Mucosa of rectum (tissue), 2 donors: Measurements from ENCODE around the gene APOL3.
"Not testable (repeated sequence)": the region's sequence is repeated elsewhere in the genome, so short reads cannot be mapped to it uniquely, and the experiment has no call there.

ENCODE experiments used
- H3K27ac ChIP-seq, 2 donors: one replicate each; pipeline ENCODE4 v1.7.0; 2013; ENCODE audit warnings: inconsistent platforms in 2 of 2, low read depth in 2 of 2, low read length in 2 of 2
- H3K27me3 ChIP-seq, 2 donors: one replicate each; pipeline ENCODE4 v1.7.0; 2013; ENCODE audit warnings: low read length in 2 of 2; ENCODE audit not compliant: control insufficient read depth in 2 of 2, insufficient read depth in 2 of 2
- H3K36me3 ChIP-seq, 2 donors: one replicate each; pipeline ENCODE4 v1.7.0; 2013; ENCODE audit warnings: low read length in 2 of 2; ENCODE audit not compliant: control insufficient read depth in 2 of 2, insufficient read depth in 2 of 2
- H3K4me1 ChIP-seq, 2 donors: one replicate each; pipeline ENCODE4 v1.7.0; 2013; ENCODE audit warnings: low read length in 2 of 2, mild to moderate bottlenecking in 1 of 2; ENCODE audit not compliant: control insufficient read depth in 2 of 2, insufficient read depth in 2 of 2
- H3K4me3 ChIP-seq, 2 donors: one replicate each; pipeline ENCODE4 v1.7.0; 2013; ENCODE audit warnings: low read length in 2 of 2
- H3K9ac ChIP-seq, 2 donors: one replicate each; pipeline ENCODE4 v1.7.0; 2013; ENCODE audit warnings: low read length in 2 of 2, low read depth in 1 of 2, mild to moderate bottlenecking in 1 of 2
- H3K9me3 ChIP-seq, 2 donors: one replicate each; pipeline ENCODE4 v1.7.0; 2013; ENCODE audit warnings: low read length in 2 of 2; ENCODE audit not compliant: control insufficient read depth in 2 of 2
- donor health status: healthy.
- donor health status: Normal muscosa, but diverticular disease.

APOL3 gene

GRCh38 chr22:36160499-36160942 lies at the start of gene APOL3:
Gene APOL3 (minus strand): TSS chr22:36160755. CDS start chr22:36149055, 11,700 bp downstream.
- H3K27ac ChIP-seq, result peak within 1 kb of the TSS; percentile 66 to 75
- H3K27me3 ChIP-seq, result no peaks in the 10 kb centered on the region
- H3K36me3 ChIP-seq, result no peaks in the 10 kb centered on the region
- H3K9me3 ChIP-seq, result no peaks in the 10 kb centered on the region
- H3K4me3 ChIP-seq, result peak within 1 kb of the TSS; percentile 60 to 70
- peaks cover 26 to 30% of the 10 kb centered on the region in 2 donors for H3K4me1 ChIP-seq
- peak within 1 kb of the TSS; percentile 45 to 69 for H3K9ac ChIP-seq

- no peaks in the 10 kb centered on the region for H3K36me3 ChIP-seq
- H3K27ac ChIP-seq, result no peak overlapping the region
- H3K27me3 ChIP-seq, result peaks cover 0 to 8% of the 10 kb centered on the region in 2 donors
- H3K4me1 ChIP-seq, result peaks cover 2 to 3% of the 10 kb centered on the region in 2 donors
- H3K9ac ChIP-seq, result no peak overlapping the region
- H3K4me3 ChIP-seq, result no peak overlapping the region
- no peaks in the 10 kb centered on the region for H3K9me3 ChIP-seq
These were observed 49.7 kb upstream of the APOL3 start for GRCh38 chr22:36210224-36210623.

GRCh38 chr22:36209488-36209908 lies 48.9 kb upstream of the APOL3 start:
- H3K36me3 ChIP-seq, H3K27me3 ChIP-seq, H3K4me3 ChIP-seq, H3K4me1 ChIP-seq, H3K9me3 ChIP-seq, H3K9ac ChIP-seq, H3K27ac ChIP-seq: not testable (repeated sequence)

- no peaks in the 10 kb centered on the region for H3K36me3 ChIP-seq
- H3K9ac ChIP-seq, result no peak overlapping the region
- peaks cover 2 to 3% of the 10 kb centered on the region in 2 donors for H3K4me1 ChIP-seq
- peaks cover 0 to 5% of the 10 kb centered on the region in 2 donors for H3K27me3 ChIP-seq
- no peak overlapping the region for H3K4me3 ChIP-seq
- no peaks in the 10 kb centered on the region for H3K9me3 ChIP-seq
- no peak overlapping the region for H3K27ac ChIP-seq
These were observed 48.4 kb upstream of the APOL3 start for GRCh38 chr22:36208914-36209313.

- Histone ChIP-seq H3K9me3 (no peaks in the 10 kb centered on the region), H3K36me3 (no peaks in the 10 kb centered on the region), H3K9ac (no peak overlapping the region), H3K4me3 (no peak overlapping the region), H3K4me1 (peaks cover 2% of the 10 kb centered on the region in 2 donors), H3K27me3 (peaks cover 0 to 3% of the 10 kb centered on the region in 2 donors), H3K27ac (no peak overlapping the region)
These were observed 47.7 kb upstream of the APOL3 start for GRCh38 chr22:36208162-36208765.

GRCh38 chr22:36206255-36206654 lies 45.7 kb upstream of the APOL3 start:
- Histone ChIP-seq H3K9ac (no peak overlapping the region), H3K27ac (no peak overlapping the region), H3K4me1 (peaks cover 3 to 6% of the 10 kb centered on the region in 2 donors), H3K9me3 (no peaks in the 10 kb centered on the region), H3K27me3 (no peaks in the 10 kb centered on the region), H3K36me3 (no peaks in the 10 kb centered on the region), H3K4me3 (no peak overlapping the region)

- not testable (repeated sequence) for H3K36me3 ChIP-seq, H3K4me3 ChIP-seq, H3K9me3 ChIP-seq, H3K27me3 ChIP-seq, H3K4me1 ChIP-seq, H3K27ac ChIP-seq, H3K9ac ChIP-seq
These were observed 45.0 kb upstream of the APOL3 start for GRCh38 chr22:36205573-36205972.

GRCh38 chr22:36204632-36205015 lies 44.1 kb upstream of the APOL3 start:
- no peaks in the 10 kb centered on the region for H3K27me3 ChIP-seq
- peak overlapping the region in 1 of 2 donors; percentile 23 for H3K27ac ChIP-seq
- no peaks in the 10 kb centered on the region for H3K36me3 ChIP-seq
- H3K9ac ChIP-seq, result peak overlapping the region in 1 of 2 donors; percentile 52
- H3K4me3 ChIP-seq, result peak overlapping the region in 1 of 2 donors; percentile 67
- H3K4me1 ChIP-seq, result peaks cover 3 to 4% of the 10 kb centered on the region in 2 donors
- no peaks in the 10 kb centered on the region for H3K9me3 ChIP-seq

- Histone ChIP-seq H3K9ac (peak overlapping the region in 1 of 2 donors; percentile 52), H3K27ac (peak overlapping the region in 1 of 2 donors; percentile 23), H3K27me3 (no peaks in the 10 kb centered on the region), H3K9me3 (no peaks in the 10 kb centered on the region), H3K4me1 (peaks cover 3 to 4% of the 10 kb centered on the region in 2 donors), H3K4me3 (peak overlapping the region in 1 of 2 donors; percentile 67), H3K36me3 (no peaks in the 10 kb centered on the region)
These were observed 43.6 kb upstream of the APOL3 start for GRCh38 chr22:36204001-36204631.

- H3K27ac ChIP-seq, H3K27me3 ChIP-seq, H3K9ac ChIP-seq, H3K36me3 ChIP-seq, H3K4me3 ChIP-seq, H3K4me1 ChIP-seq, H3K9me3 ChIP-seq: not testable (repeated sequence)
These were observed 42.9 kb upstream of the APOL3 start for GRCh38 chr22:36203441-36203840.
